NCI-H2196 treated with DMSO at 0.1 percent for 48 hours (cell line): ENCODE results near the gene C3orf85.

Source experiments
- DNase-seq: peaks from one replicate; lab custom pipeline; 2025; ENCODE audit not compliant: unreplicated experiment; lab: John Stamatoyannopoulos, UW

The C3orf85 gene

DNA sequence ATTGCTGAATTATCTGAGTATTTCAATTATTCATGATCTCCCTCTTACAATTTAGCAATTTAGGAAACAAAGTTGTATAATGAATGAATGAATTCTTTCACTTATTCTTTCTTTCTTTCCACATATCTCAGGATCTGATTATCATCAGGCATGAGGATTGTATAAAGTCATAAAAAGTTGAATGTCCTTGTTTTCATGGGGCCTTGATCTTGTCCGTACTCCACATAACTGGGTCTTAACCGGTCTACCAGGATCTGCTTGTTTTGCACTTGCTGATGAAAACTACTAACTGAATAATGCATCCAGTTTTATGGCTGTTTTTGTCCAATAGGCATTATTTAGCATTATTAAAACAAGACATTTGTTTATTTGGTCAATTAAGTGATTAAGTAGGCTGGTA, 12.6 kb downstream of the C3orf85 start:
- DNase-seq: no peak

DNA sequence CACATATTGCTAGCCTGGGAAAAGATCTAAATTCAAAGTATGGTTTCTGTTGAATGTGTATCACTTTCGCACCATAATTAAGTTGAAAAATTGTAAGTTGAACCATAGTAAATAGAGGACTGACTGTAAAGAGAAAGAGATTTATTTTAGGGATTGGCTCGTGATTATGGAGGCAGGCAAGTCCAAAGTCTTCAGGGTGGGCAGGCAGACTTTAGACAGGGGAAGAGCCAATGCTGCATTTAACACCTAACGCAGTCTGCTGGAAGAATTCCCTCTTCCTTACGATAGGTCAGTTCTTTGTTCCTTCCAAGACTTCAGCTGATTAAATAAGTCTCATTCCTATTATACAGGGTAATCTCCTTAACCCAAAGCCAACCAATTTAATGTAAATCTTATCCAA, 15.8 kb downstream of the C3orf85 start:
- DNase-seq: no peak

DNA sequence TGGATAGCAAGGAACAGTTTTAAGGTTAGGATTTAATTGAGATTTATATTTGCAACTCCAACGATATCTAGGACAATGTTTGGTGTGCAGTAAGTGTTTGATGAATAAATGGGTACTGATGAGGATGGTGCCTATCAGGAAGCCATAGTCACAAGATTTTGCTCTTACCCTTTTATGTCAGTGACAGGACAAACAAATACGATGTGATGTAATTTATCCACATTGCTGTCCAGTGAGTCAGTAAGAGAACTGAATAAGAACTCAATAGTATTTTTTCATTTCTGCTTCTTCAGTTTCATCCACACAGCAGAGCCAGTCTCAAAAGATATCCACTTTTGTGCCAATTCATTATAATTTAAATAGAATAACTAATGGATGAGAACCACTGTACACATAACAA, 18.5 kb downstream of the C3orf85 start:
- no peak for DNase-seq

DNA sequence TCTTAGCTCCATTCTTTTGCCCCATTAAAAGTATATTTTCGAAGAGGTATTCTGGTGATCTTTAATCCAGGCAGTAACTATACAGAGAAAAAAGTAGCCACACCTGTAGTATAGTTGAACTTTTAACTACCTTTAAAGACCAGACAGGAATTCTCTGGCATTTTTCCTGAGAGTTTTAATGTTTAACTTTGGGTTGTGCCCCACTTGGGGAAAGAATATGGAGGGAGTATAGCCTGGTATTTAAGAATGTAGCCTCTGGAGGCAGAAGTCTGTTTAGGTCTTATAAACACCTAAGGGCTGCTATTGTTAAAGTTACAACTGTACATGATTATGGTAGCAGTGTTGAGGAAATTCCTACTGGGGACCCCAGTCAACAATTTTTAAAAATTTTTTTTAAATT, 19.3 kb downstream of the C3orf85 start:
- DNase-seq: no peak

DNA sequence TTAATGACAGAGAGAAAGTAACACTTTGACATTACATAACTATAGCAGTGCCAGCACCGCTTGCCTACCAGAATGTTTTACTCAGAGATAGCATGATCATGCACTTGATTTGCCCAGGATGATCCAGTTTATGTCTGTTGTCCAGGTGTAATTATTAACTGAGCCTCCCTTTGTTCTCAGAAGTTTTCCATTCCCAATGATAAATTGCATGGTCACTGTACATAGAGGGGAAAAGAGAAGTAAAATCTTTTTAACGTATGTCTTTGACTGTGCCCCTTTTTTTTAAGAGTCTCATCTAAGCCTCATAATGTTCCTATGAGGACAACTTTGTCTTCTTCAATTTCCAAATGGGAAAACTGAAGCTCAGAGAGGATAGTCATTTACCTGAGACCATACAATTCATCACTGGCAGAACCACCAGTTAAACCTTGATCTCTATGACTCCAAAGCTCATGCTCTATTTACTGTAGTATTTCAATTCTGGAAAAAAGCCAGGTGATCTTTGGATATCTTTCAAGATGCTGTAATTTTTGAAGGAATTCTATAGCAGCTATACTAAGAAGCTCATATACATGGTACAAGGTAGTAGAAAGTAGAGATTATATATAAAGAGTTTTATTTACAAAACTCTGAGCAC, 25.1 kb downstream of the C3orf85 start:
- DNase-seq: no peak

DNA sequence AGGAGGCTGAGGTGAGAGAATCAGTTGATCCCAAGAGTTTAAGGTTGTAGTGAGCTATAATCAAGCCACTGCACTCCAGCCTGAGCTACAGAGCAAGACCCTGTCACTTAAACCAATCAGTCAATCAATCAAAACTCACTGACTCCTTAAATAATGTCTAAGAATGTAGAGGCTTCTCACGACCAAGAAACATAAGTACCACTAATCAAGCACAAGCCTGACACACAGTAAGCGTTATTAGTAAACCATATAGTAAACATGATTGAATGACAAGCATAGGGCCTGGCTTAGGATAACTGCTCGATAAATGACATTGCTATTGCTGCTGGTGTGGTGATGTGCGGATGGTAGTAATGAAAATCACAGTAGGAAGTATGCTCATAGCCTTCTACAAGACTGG, 29.4 kb downstream of the C3orf85 start:
- no peak for DNase-seq

DNA sequence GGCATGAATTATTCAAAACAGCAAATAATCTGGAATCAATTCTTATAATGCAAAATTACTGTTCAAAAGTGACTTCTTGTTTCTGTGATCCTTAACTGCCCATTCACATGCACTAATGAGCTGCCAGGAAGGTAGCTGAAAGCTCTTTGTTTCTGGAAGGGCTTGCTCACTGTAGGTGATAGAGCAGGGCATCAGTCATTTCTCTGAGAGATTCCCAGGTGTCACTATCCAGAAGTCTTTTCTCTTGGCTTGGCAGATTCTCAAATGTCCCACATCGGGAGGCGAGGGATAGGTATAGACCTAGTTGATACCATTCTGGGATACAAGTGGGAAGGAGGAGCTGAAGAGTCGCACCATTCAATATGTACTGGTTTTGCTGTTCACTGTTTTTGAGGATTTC, 35.0 kb downstream of the C3orf85 start:
- no peak for DNase-seq

DNA sequence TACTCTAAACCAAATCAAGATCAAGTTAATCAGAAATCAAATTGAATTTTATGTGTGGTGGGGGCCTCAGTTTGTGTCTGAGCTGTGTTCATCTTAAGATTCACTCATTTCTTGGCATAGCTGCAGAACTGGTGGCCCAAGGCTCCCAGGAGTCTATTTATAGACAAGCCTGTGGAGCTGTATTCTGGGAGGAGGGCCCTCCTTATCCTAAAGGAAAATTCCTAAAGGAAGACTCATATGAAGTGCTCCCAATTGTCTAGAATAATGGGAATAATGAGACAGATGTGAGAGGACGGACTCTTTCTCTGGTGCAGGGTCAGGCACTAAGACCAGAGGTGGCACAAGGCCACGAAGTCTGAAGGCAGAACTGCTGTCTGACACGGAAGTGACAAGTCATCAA, 38.9 kb downstream of the C3orf85 start:
- DNase-seq: no peak

DNA sequence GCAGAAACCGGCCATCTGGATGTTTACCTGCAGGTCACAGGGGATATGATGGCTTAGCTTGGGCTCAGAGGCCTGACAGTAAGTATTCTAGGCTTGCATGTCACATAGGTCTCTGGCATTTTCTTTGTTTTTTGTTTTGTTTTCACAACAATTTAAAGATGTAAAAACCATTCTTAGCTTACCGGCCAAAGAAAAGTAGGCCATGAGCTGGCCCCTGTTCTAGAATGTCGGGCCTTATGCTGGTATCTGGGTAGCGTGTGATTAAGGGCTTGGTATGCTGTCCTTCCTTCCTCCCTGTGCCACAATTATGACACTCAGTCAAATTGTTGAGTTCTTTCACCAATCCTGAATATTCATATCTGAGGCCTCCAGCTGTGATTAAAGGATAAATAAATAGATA, 40.2 kb downstream of the C3orf85 start:
- DNase-seq: no peak

DNA sequence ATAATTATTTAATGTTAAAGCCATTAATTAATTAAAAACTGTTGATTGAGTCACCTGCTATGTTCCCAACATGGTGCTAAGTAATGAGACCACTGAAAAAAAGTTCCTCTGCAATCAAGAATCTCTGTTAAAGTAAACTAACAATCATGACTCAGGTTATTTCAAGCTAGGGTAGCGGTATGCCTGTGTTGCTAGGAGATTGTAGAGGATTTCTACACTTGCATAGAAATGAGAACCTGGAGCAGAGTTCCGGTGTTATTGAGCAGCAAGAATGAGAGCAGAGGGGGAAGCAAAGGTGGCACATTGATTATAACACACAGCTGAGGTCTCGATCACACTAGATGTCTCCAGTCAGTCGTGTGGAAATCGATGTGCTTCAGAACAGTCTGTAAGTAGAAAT, 41.4 kb downstream of the C3orf85 start:
- DNase-seq: no peak

DNA sequence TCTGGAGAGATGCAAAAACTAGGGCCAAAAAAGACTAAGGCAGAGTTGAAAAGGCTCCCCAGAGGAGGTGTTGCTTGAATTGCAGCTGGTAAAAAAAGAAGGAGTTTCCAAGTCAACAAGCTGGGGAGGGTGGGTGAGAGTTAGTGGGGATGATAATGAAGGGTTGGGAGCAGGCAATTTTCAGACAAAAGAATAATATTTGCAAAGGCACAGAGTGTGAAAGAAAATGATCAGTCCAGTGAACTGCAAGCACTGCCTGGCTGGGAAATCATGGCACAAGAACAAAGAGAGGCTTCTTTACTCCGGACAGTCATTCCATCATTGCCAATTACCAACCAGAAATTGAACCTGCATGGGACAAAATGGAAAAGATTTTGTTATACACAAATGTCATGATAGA, 42.2 kb downstream of the C3orf85 start:
- DNase-seq: no peak

DNA sequence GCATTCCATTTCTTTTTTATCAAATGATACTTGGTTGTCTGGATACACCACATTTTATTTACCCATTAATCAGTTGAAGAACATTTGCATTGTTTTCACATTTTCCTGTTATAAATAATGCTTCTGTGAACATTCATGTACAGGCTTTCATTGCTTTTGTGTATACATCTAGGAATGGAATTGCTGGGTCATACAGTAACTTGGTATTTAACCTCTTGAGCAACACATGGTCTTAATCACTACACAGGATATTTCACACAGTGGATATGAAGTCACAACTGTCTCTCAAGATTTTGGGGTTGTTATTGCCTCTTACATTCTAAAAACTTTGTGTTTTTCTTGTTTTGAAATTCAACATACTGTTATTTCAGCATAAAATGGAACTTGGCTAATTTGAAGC, 48.2 kb downstream of the C3orf85 start:
- DNase-seq: no peak

DNA sequence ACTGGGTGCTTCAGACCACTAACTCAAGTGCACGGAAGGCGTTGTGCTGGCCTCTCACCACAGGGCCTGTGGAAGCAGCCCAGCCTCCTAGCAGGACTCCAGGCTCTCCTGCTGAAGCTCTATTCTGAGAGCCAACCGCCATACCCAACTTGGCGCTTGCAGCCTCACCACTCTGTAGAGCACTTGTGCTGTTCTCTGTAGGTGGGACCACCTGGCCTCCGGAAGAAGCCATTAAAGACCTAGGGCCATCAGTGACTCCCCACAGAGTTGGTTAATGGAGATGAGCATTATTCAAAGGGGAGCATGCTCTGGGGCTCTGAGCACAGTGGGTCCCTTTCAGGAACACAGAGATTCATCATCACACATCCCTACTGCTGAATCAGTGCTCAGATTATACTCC, 50.9 kb downstream of the C3orf85 start:
- DNase-seq: no peak

DNA sequence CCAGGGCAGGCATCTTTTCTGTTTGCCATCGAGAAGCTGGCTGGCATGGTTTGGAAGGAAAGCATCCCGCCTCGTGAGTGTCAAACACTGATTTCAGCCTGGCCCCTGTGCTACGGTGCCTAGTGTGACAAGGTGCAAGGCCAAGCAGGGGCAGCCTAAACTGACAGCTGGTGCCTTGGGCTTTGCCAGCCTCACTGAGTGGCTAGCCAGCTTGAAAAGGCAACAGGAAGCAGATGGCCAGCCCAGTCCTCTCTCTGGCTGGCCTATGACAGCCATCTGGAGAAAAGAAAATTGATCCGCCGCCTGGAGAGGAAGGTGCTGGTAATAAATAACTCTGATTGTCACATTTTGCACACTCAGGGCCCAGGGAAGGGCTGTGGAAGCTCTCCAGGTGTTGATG, 52.2 kb downstream of the C3orf85 start:
- DNase-seq: peak; percentile 32

DNA sequence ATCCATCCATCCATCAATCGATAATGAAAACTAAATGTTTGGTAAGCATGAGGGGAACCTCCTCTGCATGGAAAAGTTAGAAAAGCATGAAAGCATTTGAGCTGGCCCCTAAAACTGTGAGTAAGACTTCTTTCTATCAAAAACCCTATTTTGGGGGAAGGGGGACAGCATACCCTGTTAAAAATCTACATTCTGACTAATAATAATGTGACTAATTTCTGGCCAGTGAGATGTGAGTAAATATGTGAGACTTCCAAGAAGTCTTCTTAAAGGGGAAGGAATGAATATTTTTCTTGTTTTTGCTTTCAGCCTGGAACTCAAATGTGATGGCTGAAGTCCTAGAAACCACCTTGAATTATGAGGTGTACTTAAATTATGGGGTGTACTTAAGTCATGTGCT, 54.9 kb downstream of the C3orf85 start:
- DNase-seq: no peak

DNA sequence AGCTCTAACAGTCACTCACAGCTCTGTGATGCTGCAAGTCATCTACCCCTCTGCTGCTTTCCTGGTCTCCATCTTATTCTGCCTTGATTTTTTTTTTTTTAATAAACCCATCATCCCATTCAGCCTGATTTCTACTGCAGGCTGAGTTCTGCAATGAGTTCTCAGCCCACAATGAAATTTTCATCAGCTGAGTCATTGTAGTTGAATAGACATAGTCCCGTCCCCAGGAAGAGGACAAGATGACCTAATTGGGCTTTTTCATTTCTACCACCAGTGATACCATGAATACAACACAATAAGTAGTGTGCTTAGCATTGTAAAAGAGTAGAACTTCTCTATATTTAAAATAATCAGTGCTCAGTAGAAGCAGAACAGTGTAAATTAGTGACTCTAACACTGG, 59.3 kb downstream of the C3orf85 start:
- no peak for DNase-seq
